ENCODE measurements around the gene EMP2.

The EMP2 gene

GRCh38 chr16:10581507-10581906 is 1.1 kb upstream of the EMP2 start:
- Histone ChIP-seq H3K27me3 (ENCODE audit: control insufficient read depth, insufficient read depth, low read length) (no peaks in the 10 kb centered on the region), H3K36me3 (ENCODE audit: control insufficient read depth, insufficient read depth, low read length) (no peaks in the 10 kb centered on the region), H3K9ac (ENCODE audit: low read length) (no peak overlapping the region), H3K27ac (ENCODE audit: low read depth, low read length) (no peak overlapping the region), H3K4me3 (ENCODE audit: low read length) (no peak overlapping the region), H3K4me1 (ENCODE audit: control insufficient read depth, insufficient read depth, low read length) (peaks cover 34% of the 10 kb centered on the region)

- Histone ChIP-seq H3K9ac (ENCODE audit: low read length) (no peak overlapping the region), H3K27ac (ENCODE audit: low read depth, low read length) (peak overlapping the region; percentile 97), H3K4me3 (ENCODE audit: low read length) (peak overlapping the region; percentile 84), H3K36me3 (ENCODE audit: control insufficient read depth, insufficient read depth, low read length) (no peaks in the 10 kb centered on the region), H3K4me1 (ENCODE audit: control insufficient read depth, insufficient read depth, low read length) (peaks cover 40% of the 10 kb centered on the region), H3K27me3 (ENCODE audit: control insufficient read depth, insufficient read depth, low read length) (no peaks in the 10 kb centered on the region)
Observed at GRCh38 chr16:10580883-10581247, 467 bp upstream of the EMP2 start.

- H3K27ac ChIP-seq (ENCODE audit: low read depth, low read length), result peak overlapping the region; percentile 97
- H3K9ac ChIP-seq (ENCODE audit: low read length), result peak overlapping the region; percentile 83
- peak overlapping the region; percentile 84 for H3K4me3 ChIP-seq (ENCODE audit: low read length)
- no peaks in the 10 kb centered on the region for H3K27me3 ChIP-seq (ENCODE audit: control insufficient read depth, insufficient read depth, low read length)
- peaks cover 43% of the 10 kb centered on the region for H3K4me1 ChIP-seq (ENCODE audit: control insufficient read depth, insufficient read depth, low read length)
- no peaks in the 10 kb centered on the region for H3K36me3 ChIP-seq (ENCODE audit: control insufficient read depth, insufficient read depth, low read length)
Observed at GRCh38 chr16:10579575-10579964, 828 bp downstream of the EMP2 start.

GRCh38 chr16:10578474-10579316 is 1.7 kb downstream of the EMP2 start:
- H3K36me3 ChIP-seq (ENCODE audit: control insufficient read depth, insufficient read depth, low read length), result no peaks in the 10 kb centered on the region
- H3K4me1 ChIP-seq (ENCODE audit: control insufficient read depth, insufficient read depth, low read length), result peaks cover 43% of the 10 kb centered on the region
- no peaks in the 10 kb centered on the region for H3K27me3 ChIP-seq (ENCODE audit: control insufficient read depth, insufficient read depth, low read length)
- H3K4me3 ChIP-seq (ENCODE audit: low read length), result peak overlapping the region; percentile 84
- H3K9ac ChIP-seq (ENCODE audit: low read length), result peak overlapping the region; percentile 61
- peak overlapping the region; percentile 41 for H3K27ac ChIP-seq (ENCODE audit: low read depth, low read length)

- Histone ChIP-seq H3K4me1 (ENCODE audit: control insufficient read depth, insufficient read depth, low read length) (peaks cover 43% of the 10 kb centered on the region), H3K27ac (ENCODE audit: low read depth, low read length) (peak overlapping the region; percentile 48), H3K36me3 (ENCODE audit: control insufficient read depth, insufficient read depth, low read length) (no peaks in the 10 kb centered on the region), H3K27me3 (ENCODE audit: control insufficient read depth, insufficient read depth, low read length) (no peaks in the 10 kb centered on the region), H3K9ac (ENCODE audit: low read length) (no peak overlapping the region), H3K4me3 (ENCODE audit: low read length) (peak overlapping the region; percentile 84)
Observed at GRCh38 chr16:10577305-10578202, 2.8 kb downstream of the EMP2 start.

GRCh38 chr16:10576390-10577304 is 3.8 kb downstream of the EMP2 start:
- Histone ChIP-seq H3K4me3 (ENCODE audit: low read length) (peak overlapping the region; percentile 3), H3K9ac (ENCODE audit: low read length) (no peak overlapping the region), H3K4me1 (ENCODE audit: control insufficient read depth, insufficient read depth, low read length) (peaks cover 43% of the 10 kb centered on the region), H3K27ac (ENCODE audit: low read depth, low read length) (peak overlapping the region; percentile 48), H3K27me3 (ENCODE audit: control insufficient read depth, insufficient read depth, low read length) (no peaks in the 10 kb centered on the region), H3K36me3 (ENCODE audit: control insufficient read depth, insufficient read depth, low read length) (no peaks in the 10 kb centered on the region)

- Histone ChIP-seq H3K36me3 (ENCODE audit: control insufficient read depth, insufficient read depth, low read length) (no peaks in the 10 kb centered on the region), H3K27ac (ENCODE audit: low read depth, low read length) (peak overlapping the region; percentile 14), H3K27me3 (ENCODE audit: control insufficient read depth, insufficient read depth, low read length) (no peaks in the 10 kb centered on the region), H3K9ac (ENCODE audit: low read length) (no peak overlapping the region), H3K4me1 (ENCODE audit: control insufficient read depth, insufficient read depth, low read length) (peaks cover 38% of the 10 kb centered on the region), H3K4me3 (ENCODE audit: low read length) (peak overlapping the region; percentile 8)
Observed at GRCh38 chr16:10575506-10576130, 4.8 kb downstream of the EMP2 start.

- Histone ChIP-seq H3K27ac (ENCODE audit: low read depth, low read length) (no peak overlapping the region), H3K27me3 (ENCODE audit: control insufficient read depth, insufficient read depth, low read length) (no peaks in the 10 kb centered on the region), H3K36me3 (ENCODE audit: control insufficient read depth, insufficient read depth, low read length) (no peaks in the 10 kb centered on the region), H3K4me3 (ENCODE audit: low read length) (no peak overlapping the region), H3K9ac (ENCODE audit: low read length) (no peak overlapping the region), H3K4me1 (ENCODE audit: control insufficient read depth, insufficient read depth, low read length) (peaks cover 25% of the 10 kb centered on the region)
Observed at GRCh38 chr16:10572611-10573010, 7.8 kb downstream of the EMP2 start.

GRCh38 chr16:10571354-10571753 is 9.0 kb downstream of the EMP2 start:
- H3K36me3 ChIP-seq (ENCODE audit: control insufficient read depth, insufficient read depth, low read length), result no peaks in the 10 kb centered on the region
- no peak overlapping the region for H3K4me3 ChIP-seq (ENCODE audit: low read length)
- H3K27ac ChIP-seq (ENCODE audit: low read depth, low read length), result no peak overlapping the region
- no peaks in the 10 kb centered on the region for H3K27me3 ChIP-seq (ENCODE audit: control insufficient read depth, insufficient read depth, low read length)
- H3K4me1 ChIP-seq (ENCODE audit: control insufficient read depth, insufficient read depth, low read length), result peaks cover 12% of the 10 kb centered on the region
- no peak overlapping the region for H3K9ac ChIP-seq (ENCODE audit: low read length)

- no peaks in the 10 kb centered on the region for H3K27me3 ChIP-seq (ENCODE audit: control insufficient read depth, insufficient read depth, low read length)
- no peaks in the 10 kb centered on the region for H3K36me3 ChIP-seq (ENCODE audit: control insufficient read depth, insufficient read depth, low read length)
- peaks cover 7% of the 10 kb centered on the region for H3K4me1 ChIP-seq (ENCODE audit: control insufficient read depth, insufficient read depth, low read length)
- no peak overlapping the region for H3K9ac ChIP-seq (ENCODE audit: low read length)
- no peak overlapping the region for H3K4me3 ChIP-seq (ENCODE audit: low read length)
- no peak overlapping the region for H3K27ac ChIP-seq (ENCODE audit: low read depth, low read length)
Observed at GRCh38 chr16:10569621-10570020, 10.8 kb downstream of the EMP2 start.

GRCh38 chr16:10566613-10567012 is 13.8 kb downstream of the EMP2 start:
- no peak overlapping the region for H3K4me3 ChIP-seq (ENCODE audit: low read length)
- peaks cover 7% of the 10 kb centered on the region for H3K4me1 ChIP-seq (ENCODE audit: control insufficient read depth, insufficient read depth, low read length)

More at GRCh38 chr16:10566613-10567012, 13.8 kb downstream of the EMP2 start:
- Histone ChIP-seq H3K27me3 (ENCODE audit: control insufficient read depth, insufficient read depth, low read length) (no peaks in the 10 kb centered on the region), H3K36me3 (ENCODE audit: control insufficient read depth, insufficient read depth, low read length) (no peaks in the 10 kb centered on the region), H3K9ac (ENCODE audit: low read length) (no peak overlapping the region), H3K27ac (ENCODE audit: low read depth, low read length) (no peak overlapping the region)

Data from rectal smooth muscle tissue (tissue), 1 donor.